BE2C (cell line): Measurements from ENCODE around the gene AUTS2.

Experiments
- DNase-seq: peaks from one replicate; pipeline ENCODE4 v3.0.0-alpha.2; 2020
- H3K27me3 ChIP-seq: fragments of 250-450 bp; sonication (Bioruptor Pico); 2 replicates; pipeline ENCODE4 v1.5.1; 2020; ENCODE audit warnings: mild to moderate bottlenecking
- H3K36me3 ChIP-seq: fragments of 250-450 bp; sonication (Bioruptor Pico); 2 replicates; pipeline ENCODE4 v1.5.1; 2020; ENCODE audit warnings: mild to moderate bottlenecking
- H3K4me1 ChIP-seq: fragments of 250-450 bp; sonication (Bioruptor Pico); 2 replicates; pipeline ENCODE4 v1.5.1; 2020
- H3K4me3 ChIP-seq: 2 replicates; pipeline ENCODE4 v1.5.1; 2011; ENCODE audit warnings: low read depth, low read length
- H3K9me3 ChIP-seq: fragments of 250-450 bp; sonication (Bioruptor Pico); 2 replicates; pipeline ENCODE4 v1.5.1; 2020
- CTCF ChIP-seq: IDR thresholded peaks from 2 replicates; pipeline ENCODE4 v1.5.1; 2012; ENCODE audit warnings: mild to moderate bottlenecking, low read depth, low read length

The AUTS2 gene

GRCh38 chr7:69608878-69609277 lies 10.6 kb downstream of the AUTS2 start:
- Histone ChIP-seq H3K9me3 (no peaks in the 10 kb centered on the region), H3K27me3 (no peaks in the 10 kb centered on the region), H3K4me3 (no peak overlapping the region), H3K4me1 (peaks cover 16% of the 10 kb centered on the region), H3K36me3 (no peaks in the 10 kb centered on the region)
- no peak for DNase-seq
- TF ChIP-seq CTCF: no peak

- TF ChIP-seq CTCF: no peak
- Histone ChIP-seq H3K9me3 (no peaks in the 10 kb centered on the region), H3K4me3 (no peak overlapping the region), H3K27me3 (no peaks in the 10 kb centered on the region), H3K4me1 (peaks cover 16% of the 10 kb centered on the region), H3K36me3 (no peaks in the 10 kb centered on the region)
- no peak for DNase-seq
These were observed 11.5 kb downstream of the AUTS2 start for GRCh38 chr7:69609541-69610373.

- H3K27me3 ChIP-seq: no peaks in the 10 kb centered on the region
- no peak for DNase-seq
- no peak overlapping the region for H3K4me3 ChIP-seq
- H3K9me3 ChIP-seq: no peaks in the 10 kb centered on the region
- peaks cover 16% of the 10 kb centered on the region for H3K4me1 ChIP-seq
- no peaks in the 10 kb centered on the region for H3K36me3 ChIP-seq
- no peak for TF ChIP-seq CTCF
These were observed 12.3 kb downstream of the AUTS2 start for GRCh38 chr7:69610374-69611084.

- H3K4me1 ChIP-seq: peaks cover 16% of the 10 kb centered on the region
- no peaks in the 10 kb centered on the region for H3K9me3 ChIP-seq
- no peak overlapping the region for H3K4me3 ChIP-seq
- H3K27me3 ChIP-seq: no peaks in the 10 kb centered on the region
- DNase-seq: no peak
- no peak for TF ChIP-seq CTCF
- H3K36me3 ChIP-seq: no peaks in the 10 kb centered on the region
These were observed 14.7 kb downstream of the AUTS2 start for GRCh38 chr7:69612981-69613380.

- Histone ChIP-seq H3K27me3 (no peaks in the 10 kb centered on the region), H3K4me1 (peaks cover 16% of the 10 kb centered on the region)
- no peak for TF ChIP-seq CTCF
These were observed 15.6 kb downstream of the AUTS2 start for GRCh38 chr7:69613846-69614245.

GRCh38 chr7:69615685-69616084 lies 17.4 kb downstream of the AUTS2 start:
- Histone ChIP-seq H3K4me3 (no peak overlapping the region), H3K27me3 (no peaks in the 10 kb centered on the region), H3K4me1 (peaks cover 6% of the 10 kb centered on the region), H3K9me3 (no peaks in the 10 kb centered on the region), H3K36me3 (no peaks in the 10 kb centered on the region)
- no peak for TF ChIP-seq CTCF
- DNase-seq: no peak

More at GRCh38 chr7:69613846-69614245, 15.6 kb downstream of the AUTS2 start:
- no peak for DNase-seq
- Histone ChIP-seq H3K9me3 (no peaks in the 10 kb centered on the region), H3K36me3 (no peaks in the 10 kb centered on the region), H3K4me3 (no peak overlapping the region)
